Osteoblast (primary cell): ENCODE measurements around the gene UFC1. TPM values are rescaled to one million over a fixed set of nuclear protein-coding genes. Genes with fewer than 3 reads are reported as not detected.
A peak's percentile ranks its signal among the peaks of the same experiment; 100 is the strongest.

ENCODE experiments used
- DNase-seq: peaks from one replicate; pipeline ENCODE4 v3.0.0; 2011; ENCODE audit warnings: low spot score, mixed read lengths; ENCODE audit not compliant: insufficient read length; ENCODE audit errors: missing footprints
- H2AFZ ChIP-seq: 2 replicates; pipeline ENCODE4 v1.6.0; 2011; ENCODE audit warnings: mild to moderate bottlenecking, low read length
- H3K27ac ChIP-seq: 2 replicates; pipeline ENCODE4 v1.5.1; 2011; ENCODE audit warnings: mild to moderate bottlenecking, low read depth, low read length, moderate library complexity
- H3K27me3 ChIP-seq: 2 replicates; pipeline ENCODE4 v1.6.0; 2012; ENCODE audit warnings: mild to moderate bottlenecking, control low read depth, inconsistent platforms, low read length, moderate library complexity; ENCODE audit not compliant: insufficient read depth
- H3K36me3 ChIP-seq: 2 replicates; pipeline ENCODE4 v1.5.1; 2011; ENCODE audit warnings: mild to moderate bottlenecking, low read length, control low read depth, moderate library complexity; ENCODE audit not compliant: insufficient read depth
- H3K4me1 ChIP-seq: 2 replicates; pipeline ENCODE4 v1.5.1; 2011; ENCODE audit warnings: mild to moderate bottlenecking, low read length, control low read depth, moderate library complexity; ENCODE audit not compliant: insufficient read depth
- H3K4me2 ChIP-seq: 2 replicates; pipeline ENCODE4 v1.6.0; 2011; ENCODE audit warnings: mild to moderate bottlenecking, low read length; ENCODE audit not compliant: insufficient read depth
- H3K4me3 ChIP-seq: fragments of 200-600 bp; sonication (generic); 3 replicates; pipeline ENCODE4 v1.5.1; 2012; ENCODE audit warnings: mild to moderate bottlenecking, low read length, inconsistent platforms; ENCODE audit not compliant: insufficient read depth
- H3K79me2 ChIP-seq: 2 replicates; pipeline ENCODE4 v1.6.0; 2012; ENCODE audit warnings: mild to moderate bottlenecking, low read length, control low read depth, inconsistent platforms; ENCODE audit not compliant: insufficient read depth
- H3K9me3 ChIP-seq: 2 replicates; pipeline ENCODE4 v1.5.1; 2011; ENCODE audit warnings: low read depth, low read length, control low read depth
- H4K20me1 ChIP-seq: 2 replicates; pipeline ENCODE4 v1.6.0; 2012; ENCODE audit warnings: mild to moderate bottlenecking, low read length, control low read depth; ENCODE audit not compliant: insufficient read depth
- total RNA-seq: library from RNA; depleted of rRNA; stranded (reverse); fragments of >200 nt; gene quantifications from 2 replicates; pipeline ENCODE4 v1.2.3, GENCODE V29; 2012
- TF ChIP-seq, protein P1 (sequence below): IDR thresholded peaks from 2 replicates; pipeline ENCODE4 v1.5.1; 2011; ENCODE audit warnings: mild to moderate bottlenecking, low read depth, low read length, moderate library complexity; ENCODE audit errors: extremely low read depth

Gene UFC1
- 87.5 and 95.2 TPM in 2 replicates for total RNA-seq

- Histone ChIP-seq H3K4me3 (peak within 1 kb of the TSS; percentile 89), H3K27ac (peak within 1 kb of the TSS; percentile 97), H2AFZ (peak within 1 kb of the TSS; percentile 92), H3K27me3 (no peaks in the 10 kb centered on the region), H3K36me3 (peaks cover 16% of the 10 kb centered on the region), H3K4me2 (peak within 1 kb of the TSS; percentile 80), H3K9me3 (no peaks in the 10 kb centered on the region), H3K4me1 (peaks cover 10% of the 10 kb centered on the region), H4K20me1 (no peaks in the 10 kb centered on the region), H3K79me2 (peaks cover 17% of the 10 kb centered on the region)
- TF ChIP-seq, protein P1, sequence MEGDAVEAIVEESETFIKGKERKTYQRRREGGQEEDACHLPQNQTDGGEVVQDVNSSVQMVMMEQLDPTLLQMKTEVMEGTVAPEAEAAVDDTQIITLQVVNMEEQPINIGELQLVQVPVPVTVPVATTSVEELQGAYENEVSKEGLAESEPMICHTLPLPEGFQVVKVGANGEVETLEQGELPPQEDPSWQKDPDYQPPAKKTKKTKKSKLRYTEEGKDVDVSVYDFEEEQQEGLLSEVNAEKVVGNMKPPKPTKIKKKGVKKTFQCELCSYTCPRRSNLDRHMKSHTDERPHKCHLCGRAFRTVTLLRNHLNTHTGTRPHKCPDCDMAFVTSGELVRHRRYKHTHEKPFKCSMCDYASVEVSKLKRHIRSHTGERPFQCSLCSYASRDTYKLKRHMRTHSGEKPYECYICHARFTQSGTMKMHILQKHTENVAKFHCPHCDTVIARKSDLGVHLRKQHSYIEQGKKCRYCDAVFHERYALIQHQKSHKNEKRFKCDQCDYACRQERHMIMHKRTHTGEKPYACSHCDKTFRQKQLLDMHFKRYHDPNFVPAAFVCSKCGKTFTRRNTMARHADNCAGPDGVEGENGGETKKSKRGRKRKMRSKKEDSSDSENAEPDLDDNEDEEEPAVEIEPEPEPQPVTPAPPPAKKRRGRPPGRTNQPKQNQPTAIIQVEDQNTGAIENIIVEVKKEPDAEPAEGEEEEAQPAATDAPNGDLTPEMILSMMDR = no peak
- DNase-seq = peak; percentile 95
Measured at GRCh38 chr1:161153682-161154337, at the start of gene UFC1. Gene UFC1, plus strand, starts transcription at chr1:161153978. Its CDS starts 20 bp downstream, at chr1:161153998.

DNA sequence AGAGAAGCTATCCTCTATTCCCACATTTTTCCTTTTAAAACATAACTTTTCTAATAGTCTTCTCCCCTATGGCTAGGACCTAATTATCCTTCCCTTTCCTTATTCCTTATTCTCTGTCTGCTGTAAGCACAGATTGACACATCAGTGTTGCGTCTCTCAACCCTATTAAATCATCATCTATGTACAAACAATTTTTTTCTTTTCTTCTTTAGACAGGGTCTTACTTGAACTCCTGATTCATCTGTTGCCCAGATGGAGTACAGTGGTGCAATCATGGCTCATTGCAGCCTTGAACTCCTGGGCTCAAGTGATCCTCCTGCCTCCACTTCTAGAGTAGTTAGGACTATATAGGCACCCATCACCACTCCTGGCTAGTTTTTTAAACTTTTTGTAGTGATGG is 47.3 kb upstream of the UFC1 start:
- Histone ChIP-seq H3K9me3 (no peaks in the 10 kb centered on the region), H3K4me1 (no peaks in the 10 kb centered on the region), H3K27ac (no peak overlapping the region), H3K4me2 (no peak overlapping the region), H2AFZ (no peak overlapping the region), H3K79me2 (peaks cover 85% of the 10 kb centered on the region), H3K36me3 (peaks cover 19% of the 10 kb centered on the region), H3K4me3 (no peak overlapping the region), H3K27me3 (no peaks in the 10 kb centered on the region), H4K20me1 (peaks cover 35% of the 10 kb centered on the region)
- TF ChIP-seq, protein P1 = no peak
- no peak for DNase-seq

- Histone ChIP-seq H3K4me3 (no peak overlapping the region), H3K4me2 (no peak overlapping the region), H3K36me3 (peaks cover 5% of the 10 kb centered on the region), H3K27ac (no peak overlapping the region), H3K4me1 (peaks cover 26% of the 10 kb centered on the region), H3K79me2 (peaks cover 95% of the 10 kb centered on the region), H2AFZ (no peak overlapping the region), H4K20me1 (peaks cover 57% of the 10 kb centered on the region), H3K27me3 (no peaks in the 10 kb centered on the region), H3K9me3 (no peaks in the 10 kb centered on the region)
- TF ChIP-seq, protein P1 = no peak
- no peak for DNase-seq
Measured at GRCh38 chr1:161111117-161111516, 42.7 kb upstream of the UFC1 start.

DNA sequence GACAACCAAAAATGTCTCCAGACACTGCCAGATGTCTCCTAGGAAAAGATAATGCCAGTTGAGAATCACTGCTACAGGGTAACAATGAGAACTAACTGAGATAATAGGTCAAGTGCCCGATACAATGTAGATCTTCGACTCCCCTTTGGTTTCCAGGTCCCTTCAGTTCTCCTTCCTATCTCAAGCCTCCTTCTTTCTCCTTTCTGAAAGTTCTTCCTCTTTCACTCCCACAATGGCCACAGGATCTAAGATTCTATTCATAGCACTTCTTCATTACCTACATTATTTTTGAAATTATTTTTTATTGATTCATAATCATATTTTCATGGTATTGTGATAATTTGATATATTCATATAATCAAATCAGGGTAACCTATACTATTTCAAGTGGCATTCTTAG is 42.3 kb upstream of the UFC1 start:
- no peak for DNase-seq
- no peak overlapping the region for H3K4me2 ChIP-seq
- peaks cover 95% of the 10 kb centered on the region for H3K79me2 ChIP-seq
- no peaks in the 10 kb centered on the region for H3K27me3 ChIP-seq
- peaks cover 56% of the 10 kb centered on the region for H4K20me1 ChIP-seq
- no peak overlapping the region for H3K4me3 ChIP-seq
- H3K27ac ChIP-seq = no peak overlapping the region
- H3K9me3 ChIP-seq = no peaks in the 10 kb centered on the region
- peaks cover 28% of the 10 kb centered on the region for H3K4me1 ChIP-seq
- TF ChIP-seq, protein P1 = no peak
- H3K36me3 ChIP-seq = peaks cover 5% of the 10 kb centered on the region
- no peak overlapping the region for H2AFZ ChIP-seq
